ENCODE measurements around the gene OAF.

The OAF gene

DNA sequence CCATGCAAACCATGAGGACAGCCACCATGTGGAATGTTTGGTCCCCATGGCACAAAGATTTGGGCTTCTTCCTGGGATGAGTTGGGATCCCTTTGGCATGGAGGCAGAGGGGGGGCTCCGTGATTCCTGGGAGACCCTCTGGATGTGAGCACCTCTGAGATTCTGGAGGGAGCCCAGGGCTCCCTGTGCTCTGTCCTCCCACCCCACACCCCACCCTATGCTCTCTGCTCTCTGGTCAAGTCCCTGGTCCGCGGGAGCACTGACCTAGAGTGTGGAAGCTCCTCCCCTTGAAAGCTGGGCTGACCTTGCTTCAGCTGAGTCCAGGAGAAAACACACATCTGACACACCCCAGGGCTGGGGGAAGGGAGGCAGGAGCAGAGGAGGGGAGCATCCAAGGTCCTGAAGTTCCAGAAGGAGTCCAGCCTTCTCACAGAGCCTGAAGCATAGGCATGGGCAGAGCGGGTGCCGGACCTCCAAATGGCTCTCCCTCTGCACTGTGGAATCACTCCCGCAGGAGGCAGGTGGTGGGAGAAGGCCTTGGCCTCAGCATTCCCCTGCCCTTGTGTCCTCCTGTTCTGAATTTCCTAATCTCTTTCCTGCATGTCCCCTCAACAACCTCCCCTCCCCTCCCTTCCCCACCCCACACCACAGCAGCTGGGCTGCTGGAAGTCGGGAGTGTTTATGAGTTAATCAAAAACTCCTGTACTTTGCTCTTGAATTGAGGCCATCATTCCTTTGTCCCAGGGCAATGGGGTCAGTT lies 25.7 kb upstream of the OAF start:
- H3K9ac ChIP-seq (ENCODE audit: insufficient read length, low read depth), result no peak overlapping the region
- no peak for DNase-seq (ENCODE audit: low read depth, low spot score)
- no peaks in the 10 kb centered on the region for H3K36me3 ChIP-seq (ENCODE audit: insufficient read depth, insufficient read length, low read length)
- no peak overlapping the region for H3K4me3 ChIP-seq (ENCODE audit: insufficient read length, low read depth)
- TF ChIP-seq SUZ12 (IDR thresholded peaks at IDR 0.05; ENCODE audit: extremely low read depth, insufficient read depth, insufficient read length) (no peak), YY1 (IDR thresholded peaks at IDR 0.05; ENCODE audit: insufficient read depth, insufficient read length) (no peak)
- H3K9me3 ChIP-seq (ENCODE audit: insufficient read depth, low read length), result no peaks in the 10 kb centered on the region
- peaks cover 9% of the 10 kb centered on the region for H3K27me3 ChIP-seq (ENCODE audit: insufficient read depth, insufficient read length)
- H3K4me1 ChIP-seq (ENCODE audit: insufficient read depth, insufficient read length), result peaks cover 3% of the 10 kb centered on the region

DNA sequence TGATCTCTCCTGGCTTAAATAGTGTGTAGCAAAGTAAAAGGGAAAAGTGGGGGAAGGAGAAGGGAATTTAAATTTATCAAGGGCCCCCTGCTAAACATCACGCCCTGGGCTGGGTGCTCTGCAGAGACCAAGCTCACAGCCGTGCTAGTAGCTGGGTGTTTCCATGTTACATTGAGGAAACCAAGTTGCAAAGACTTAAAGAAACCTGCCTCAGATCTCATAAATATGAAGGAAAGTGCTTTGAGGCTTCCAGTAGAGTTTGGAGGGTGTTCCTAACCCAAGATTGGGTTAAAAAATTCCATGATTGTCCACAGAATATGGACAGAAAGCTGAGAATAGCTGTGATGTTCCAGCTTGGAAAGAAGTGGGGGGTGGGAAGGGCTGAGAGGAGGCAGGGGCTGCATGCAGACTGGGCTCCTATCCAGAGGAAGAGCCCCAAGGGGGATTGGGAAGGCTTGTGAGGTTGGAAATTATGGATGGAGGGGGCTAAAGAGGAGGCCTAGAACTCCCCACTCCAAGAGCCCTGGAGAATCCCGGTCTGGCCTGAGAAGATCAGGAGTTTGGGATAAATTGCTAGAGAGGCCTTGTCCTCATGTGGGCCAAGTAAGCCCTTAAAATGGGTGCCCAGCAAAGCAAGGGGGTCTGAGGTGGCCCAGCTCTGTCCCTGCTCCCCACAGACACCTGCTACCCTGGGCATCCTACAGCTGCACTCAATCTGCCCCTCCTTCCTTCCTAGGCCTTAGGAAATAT lies 25.0 kb upstream of the OAF start:
- Histone ChIP-seq H3K9me3 (ENCODE audit: insufficient read depth, low read length) (no peaks in the 10 kb centered on the region), H3K4me1 (ENCODE audit: insufficient read depth, insufficient read length) (peaks cover 3% of the 10 kb centered on the region), H3K9ac (ENCODE audit: insufficient read length, low read depth) (no peak overlapping the region), H3K36me3 (ENCODE audit: insufficient read depth, insufficient read length, low read length) (no peaks in the 10 kb centered on the region), H3K4me3 (ENCODE audit: insufficient read length, low read depth) (no peak overlapping the region), H3K27me3 (ENCODE audit: insufficient read depth, insufficient read length) (peaks cover 16% of the 10 kb centered on the region)
- TF ChIP-seq YY1 (IDR thresholded peaks at IDR 0.05; ENCODE audit: insufficient read depth, insufficient read length) (no peak), SUZ12 (IDR thresholded peaks at IDR 0.05; ENCODE audit: extremely low read depth, insufficient read depth, insufficient read length) (no peak), ZNF274 (IDR thresholded peaks at IDR 0.05; ENCODE audit: low read depth, low read length) (no peak)
- DNase-seq (ENCODE audit: low read depth, low spot score), result no peak

DNA sequence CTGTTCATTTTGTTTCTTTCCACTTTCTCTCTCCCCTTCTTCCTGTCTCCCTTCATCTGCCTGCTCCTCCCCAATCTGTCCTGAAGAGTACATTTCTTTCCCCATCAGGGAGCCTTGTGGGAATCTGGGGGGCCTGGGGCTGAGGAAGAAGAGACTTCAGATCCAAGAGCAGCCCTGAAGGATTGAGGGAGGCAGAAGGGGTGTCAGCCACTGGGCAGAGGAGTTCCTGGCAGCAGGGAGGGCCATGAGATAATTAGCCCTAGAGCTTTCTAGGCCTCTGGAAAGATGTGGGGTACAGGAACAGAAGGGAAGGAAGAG lies 24.4 kb upstream of the OAF start:
- Histone ChIP-seq H3K9ac (ENCODE audit: insufficient read length, low read depth) (no peak overlapping the region), H3K4me1 (ENCODE audit: insufficient read depth, insufficient read length) (peaks cover 3% of the 10 kb centered on the region), H3K36me3 (ENCODE audit: insufficient read depth, insufficient read length, low read length) (no peaks in the 10 kb centered on the region)

DNA sequence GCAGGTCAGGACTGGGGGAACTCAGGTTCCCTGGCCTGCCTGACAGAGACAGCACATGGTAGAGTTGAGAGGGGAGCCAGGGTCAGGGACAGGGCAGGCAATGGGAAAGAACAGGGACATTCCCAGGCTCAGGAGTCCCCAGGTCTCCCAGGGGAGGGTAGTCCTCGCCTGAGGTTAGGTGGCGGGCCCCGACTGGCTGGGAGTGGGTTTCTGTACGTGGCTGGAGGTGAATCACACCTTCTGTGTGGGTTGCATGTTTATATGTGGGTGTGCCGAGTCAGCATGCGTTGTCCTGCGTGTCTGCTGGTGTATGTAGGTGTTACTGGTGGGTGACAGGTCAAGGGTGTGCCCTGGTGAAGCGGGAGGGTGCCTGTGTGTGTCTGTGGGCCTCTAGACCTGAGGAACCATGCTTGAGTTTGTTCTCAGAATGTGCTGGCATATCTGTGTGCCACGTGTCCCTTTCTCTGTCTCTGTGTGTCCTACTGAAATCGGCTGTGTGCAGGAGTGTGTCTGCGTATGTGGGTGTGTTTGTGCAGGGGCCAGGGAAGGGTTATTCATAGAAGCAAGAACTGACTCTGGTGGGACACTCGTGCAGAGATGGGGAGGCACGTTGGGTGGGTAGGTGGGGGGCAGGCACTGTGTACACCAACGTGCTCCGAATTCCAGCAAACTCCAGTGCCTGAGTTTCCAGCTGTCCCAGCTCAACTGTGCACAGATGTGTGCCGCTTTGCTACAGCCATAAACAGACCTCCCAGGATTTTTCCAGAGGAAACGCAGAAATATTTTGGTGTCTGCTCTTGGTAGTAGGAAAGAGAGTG lies 23.8 kb upstream of the OAF start:
- no peaks in the 10 kb centered on the region for H3K9me3 ChIP-seq (ENCODE audit: insufficient read depth, low read length)
- H3K36me3 ChIP-seq (ENCODE audit: insufficient read depth, insufficient read length, low read length), result no peaks in the 10 kb centered on the region
- peaks cover 3% of the 10 kb centered on the region for H3K4me1 ChIP-seq (ENCODE audit: insufficient read depth, insufficient read length)
- H3K9ac ChIP-seq (ENCODE audit: insufficient read length, low read depth), result no peak overlapping the region
- peaks cover 17% of the 10 kb centered on the region for H3K27me3 ChIP-seq (ENCODE audit: insufficient read depth, insufficient read length)
- H3K4me3 ChIP-seq (ENCODE audit: insufficient read length, low read depth), result no peak overlapping the region
- no peak for TF ChIP-seq ZNF274 (IDR thresholded peaks at IDR 0.05; ENCODE audit: low read depth, low read length)
- no peak for TF ChIP-seq YY1 (IDR thresholded peaks at IDR 0.05; ENCODE audit: insufficient read depth, insufficient read length)
- no peak for DNase-seq (ENCODE audit: low read depth, low spot score)

More for the DNA sequence above, 24.4 kb upstream of the OAF start:
- TF ChIP-seq SUZ12 (IDR thresholded peaks at IDR 0.05; ENCODE audit: extremely low read depth, insufficient read depth, insufficient read length) (no peak), ZNF274 (IDR thresholded peaks at IDR 0.05; ENCODE audit: low read depth, low read length) (no peak), YY1 (IDR thresholded peaks at IDR 0.05; ENCODE audit: insufficient read depth, insufficient read length) (no peak)
- Histone ChIP-seq H3K4me3 (ENCODE audit: insufficient read length, low read depth) (no peak overlapping the region), H3K9me3 (ENCODE audit: insufficient read depth, low read length) (no peaks in the 10 kb centered on the region), H3K27me3 (ENCODE audit: insufficient read depth, insufficient read length) (peaks cover 17% of the 10 kb centered on the region)
- no peak for DNase-seq (ENCODE audit: low read depth, low spot score)

DNA sequence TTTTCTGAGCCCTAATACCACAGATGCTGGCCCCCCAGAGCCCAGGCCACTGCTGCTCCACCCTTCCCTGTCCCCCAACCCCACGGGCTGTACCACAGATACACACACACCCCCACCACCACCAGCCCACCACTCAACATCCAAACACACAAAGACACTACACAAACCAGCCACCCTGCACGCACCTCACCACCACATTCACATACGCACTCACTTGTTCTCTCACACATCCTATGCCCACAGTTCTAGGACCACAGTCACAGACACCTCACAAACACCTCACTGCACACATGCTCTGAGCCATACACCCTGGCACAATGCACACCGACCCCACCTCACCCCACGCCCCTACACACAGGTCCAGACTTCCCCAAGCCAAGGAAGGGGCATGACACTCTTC lies 22.5 kb upstream of the OAF start:
- no peaks in the 10 kb centered on the region for H3K36me3 ChIP-seq (ENCODE audit: insufficient read depth, insufficient read length, low read length)
- H3K4me3 ChIP-seq (ENCODE audit: insufficient read length, low read depth), result no peak overlapping the region
- peaks cover 6% of the 10 kb centered on the region for H3K4me1 ChIP-seq (ENCODE audit: insufficient read depth, insufficient read length)
- H3K27me3 ChIP-seq (ENCODE audit: insufficient read depth, insufficient read length), result peaks cover 23% of the 10 kb centered on the region
- H3K9ac ChIP-seq (ENCODE audit: insufficient read length, low read depth), result no peak overlapping the region
- H3K9me3 ChIP-seq (ENCODE audit: insufficient read depth, low read length), result no peaks in the 10 kb centered on the region
- DNase-seq (ENCODE audit: low read depth, low spot score), result no peak
- TF ChIP-seq ZNF274 (IDR thresholded peaks at IDR 0.05; ENCODE audit: low read depth, low read length) (no peak), YY1 (IDR thresholded peaks at IDR 0.05; ENCODE audit: insufficient read depth, insufficient read length) (no peak), SUZ12 (IDR thresholded peaks at IDR 0.05; ENCODE audit: extremely low read depth, insufficient read depth, insufficient read length) (no peak)

DNA sequence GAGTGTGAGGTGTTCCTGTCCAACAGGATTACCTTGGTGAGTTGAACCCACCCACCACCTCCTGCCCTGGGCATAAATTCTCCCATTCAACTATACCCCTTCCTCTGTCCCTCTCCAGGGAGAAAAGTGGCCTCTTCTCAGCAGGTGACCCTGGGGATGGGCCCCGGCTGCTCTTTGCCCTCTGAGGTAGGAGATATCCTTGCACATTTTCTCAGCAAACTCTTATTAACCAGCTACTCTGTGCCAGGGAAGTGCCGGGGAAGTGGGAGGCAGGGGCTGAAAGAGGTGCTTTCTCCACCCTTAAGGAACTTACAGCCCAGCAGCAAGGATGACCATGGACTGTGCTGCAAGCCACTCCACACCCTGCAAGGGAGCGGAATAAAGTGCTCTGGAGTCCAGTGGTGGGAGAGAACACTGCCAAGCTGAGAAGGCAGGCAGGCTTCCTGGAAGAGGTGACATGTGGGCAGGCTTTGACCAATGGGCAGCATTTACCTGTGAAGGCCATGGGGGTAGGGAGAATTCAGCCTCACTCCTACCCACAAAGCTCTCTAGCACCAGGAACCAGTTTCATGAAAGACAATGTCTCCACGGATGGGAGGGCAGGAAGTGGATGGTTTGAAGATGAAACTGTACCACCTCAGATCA lies 21.9 kb upstream of the OAF start:
- no peak overlapping the region for H3K9ac ChIP-seq (ENCODE audit: insufficient read length, low read depth)
- no peak for TF ChIP-seq SUZ12 (IDR thresholded peaks at IDR 0.05; ENCODE audit: extremely low read depth, insufficient read depth, insufficient read length)
- no peak for TF ChIP-seq YY1 (IDR thresholded peaks at IDR 0.05; ENCODE audit: insufficient read depth, insufficient read length)
- peaks cover 6% of the 10 kb centered on the region for H3K4me1 ChIP-seq (ENCODE audit: insufficient read depth, insufficient read length)
- no peaks in the 10 kb centered on the region for H3K36me3 ChIP-seq (ENCODE audit: insufficient read depth, insufficient read length, low read length)
- no peaks in the 10 kb centered on the region for H3K9me3 ChIP-seq (ENCODE audit: insufficient read depth, low read length)
- no peak for DNase-seq (ENCODE audit: low read depth, low spot score)
- no peak overlapping the region for H3K4me3 ChIP-seq (ENCODE audit: insufficient read length, low read depth)
- peaks cover 26% of the 10 kb centered on the region for H3K27me3 ChIP-seq (ENCODE audit: insufficient read depth, insufficient read length)
